Activated T-cell treated with anti-CD3 and anti-CD28 coated beads for 1 hour (primary cell): ENCODE data around the gene CNOT1.

Experiments used
- DNase-seq: peaks from one replicate; pipeline ENCODE4 v3.0.0-alpha.2; 2020; ENCODE audit warnings: low read depth

Gene CNOT1

DNA sequence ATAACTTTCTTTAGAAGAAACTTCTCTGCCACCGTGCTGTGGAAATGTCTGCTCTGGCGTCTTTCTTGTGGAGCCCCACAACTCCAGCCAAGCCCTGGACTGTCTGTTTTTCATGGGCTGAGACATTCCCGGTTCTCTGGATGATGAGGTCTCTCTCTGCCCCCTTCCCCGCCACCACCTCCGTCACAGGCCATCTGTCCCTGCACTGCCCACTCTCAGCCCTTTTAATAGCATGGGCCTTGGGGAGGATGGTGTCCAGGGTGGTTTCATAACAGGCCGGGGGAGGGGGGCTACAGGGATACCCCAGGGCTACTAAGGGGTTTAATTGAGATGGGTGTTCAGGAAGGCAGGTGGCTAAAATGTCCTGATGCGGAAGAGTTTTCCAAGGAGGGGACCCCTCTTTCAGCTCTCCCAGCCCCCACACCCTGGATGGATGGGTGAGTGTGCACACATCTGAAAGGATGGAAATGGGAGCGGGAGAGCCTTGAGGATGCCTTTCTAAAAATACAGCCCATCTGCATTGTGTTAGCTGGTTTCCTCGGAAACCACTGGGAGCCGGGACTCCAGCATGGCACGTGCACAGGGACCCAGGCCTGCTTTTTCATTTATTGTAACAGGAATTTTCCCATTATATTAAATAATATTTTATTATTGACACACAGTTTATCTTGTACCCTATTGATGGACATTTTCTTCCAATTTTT, 144.3 kb downstream of the CNOT1 start:
- DNase-seq, result no peak

- DNase-seq, result no peak
Observed at GRCh38 chr16:58481931-58482330, 147.7 kb downstream of the CNOT1 start.

GRCh38 chr16:58481226-58481869, 148.3 kb downstream of the CNOT1 start:
- DNase-seq, result no peak

DNA sequence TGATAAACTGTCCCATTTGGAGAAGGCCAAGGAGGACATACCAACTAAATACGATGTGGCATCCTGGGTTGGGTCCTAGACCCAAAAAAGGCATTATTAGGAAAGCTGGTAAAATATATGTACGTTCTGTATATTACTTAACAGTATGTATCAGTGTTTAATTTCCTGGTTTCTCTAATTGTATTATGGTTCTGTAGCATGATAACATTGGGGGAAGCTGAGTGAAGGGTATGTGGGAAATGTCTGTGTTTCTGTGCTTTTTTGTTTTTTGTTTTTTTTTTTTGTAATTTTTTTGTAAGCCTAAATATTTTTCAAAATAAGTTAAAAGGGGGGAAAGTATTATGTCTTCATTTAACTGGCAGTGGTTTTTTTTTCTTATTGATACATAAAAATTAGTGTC, 151.2 kb downstream of the CNOT1 start:
- DNase-seq, result no peak

- DNase-seq, result no peak
Observed at GRCh38 chr16:58476791-58477190, 152.8 kb downstream of the CNOT1 start.

DNA sequence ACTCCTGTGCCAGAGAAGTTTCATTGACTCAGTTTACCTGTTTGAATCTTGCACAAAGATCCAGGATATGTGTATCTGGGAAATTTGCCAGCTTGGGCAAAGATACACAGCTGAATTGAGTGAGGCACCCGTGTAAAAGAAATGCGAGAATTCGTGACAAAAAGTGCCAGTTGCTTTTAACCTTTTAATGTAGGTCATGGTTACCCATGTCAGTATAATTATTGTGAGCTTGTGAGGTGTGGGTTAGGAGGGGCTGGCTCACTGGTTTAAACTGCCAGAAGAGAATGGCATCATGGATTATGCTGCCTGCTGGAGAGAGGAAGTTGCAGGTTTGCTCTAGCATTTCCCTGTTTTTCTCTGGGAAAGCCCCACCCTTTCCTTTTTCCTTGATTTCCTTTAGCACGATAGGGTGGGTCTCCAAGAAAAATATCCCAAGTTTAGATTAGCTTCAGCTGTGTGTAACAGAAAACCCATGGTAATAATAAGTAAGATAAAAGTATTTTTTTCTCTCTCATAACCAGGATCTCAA, 154.5 kb downstream of the CNOT1 start:
- DNase-seq, result no peak

GRCh38 chr16:58474296-58474695, 155.3 kb downstream of the CNOT1 start:
- DNase-seq, result no peak

DNA sequence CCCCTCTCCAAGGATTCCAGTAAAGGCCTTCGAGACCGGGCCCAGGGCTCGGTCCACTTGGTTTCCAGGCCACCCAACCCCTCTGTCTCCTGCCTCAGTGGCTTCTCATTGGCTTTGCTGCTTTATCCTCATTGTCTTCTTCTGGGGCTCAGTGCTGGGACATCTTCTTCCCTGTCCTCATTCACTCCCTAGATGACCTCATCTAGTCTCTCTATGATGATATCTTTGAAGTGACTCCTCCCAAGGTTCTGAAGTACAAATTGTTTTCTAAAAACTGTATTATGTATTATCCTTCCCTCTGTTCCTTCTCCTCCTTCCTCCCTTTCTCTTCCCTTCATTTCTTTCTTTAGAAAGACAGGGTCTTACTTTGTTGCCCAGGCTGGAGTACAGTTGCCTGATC, 156.8 kb downstream of the CNOT1 start:
- DNase-seq, result no peak

DNA sequence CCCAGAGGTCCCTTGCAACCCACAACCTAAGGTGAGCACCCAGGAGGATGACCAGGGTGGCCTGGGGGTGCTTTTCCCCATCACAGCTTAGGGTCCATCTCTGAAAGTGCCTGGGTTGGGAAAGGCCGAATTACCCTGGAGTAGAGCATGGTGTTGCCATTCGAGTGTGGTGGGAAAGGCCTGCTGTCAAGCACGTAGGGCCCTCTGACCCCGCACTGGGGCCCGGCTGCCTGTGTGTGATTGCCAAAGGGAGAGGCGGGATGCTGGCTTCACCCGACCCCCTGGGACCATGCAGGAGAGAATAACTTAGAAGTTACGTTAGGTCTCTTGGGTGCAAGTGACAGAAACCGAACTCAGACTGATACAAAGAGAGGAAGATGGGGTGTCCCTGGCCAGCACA, 157.4 kb downstream of the CNOT1 start:
- DNase-seq, result no peak

DNA sequence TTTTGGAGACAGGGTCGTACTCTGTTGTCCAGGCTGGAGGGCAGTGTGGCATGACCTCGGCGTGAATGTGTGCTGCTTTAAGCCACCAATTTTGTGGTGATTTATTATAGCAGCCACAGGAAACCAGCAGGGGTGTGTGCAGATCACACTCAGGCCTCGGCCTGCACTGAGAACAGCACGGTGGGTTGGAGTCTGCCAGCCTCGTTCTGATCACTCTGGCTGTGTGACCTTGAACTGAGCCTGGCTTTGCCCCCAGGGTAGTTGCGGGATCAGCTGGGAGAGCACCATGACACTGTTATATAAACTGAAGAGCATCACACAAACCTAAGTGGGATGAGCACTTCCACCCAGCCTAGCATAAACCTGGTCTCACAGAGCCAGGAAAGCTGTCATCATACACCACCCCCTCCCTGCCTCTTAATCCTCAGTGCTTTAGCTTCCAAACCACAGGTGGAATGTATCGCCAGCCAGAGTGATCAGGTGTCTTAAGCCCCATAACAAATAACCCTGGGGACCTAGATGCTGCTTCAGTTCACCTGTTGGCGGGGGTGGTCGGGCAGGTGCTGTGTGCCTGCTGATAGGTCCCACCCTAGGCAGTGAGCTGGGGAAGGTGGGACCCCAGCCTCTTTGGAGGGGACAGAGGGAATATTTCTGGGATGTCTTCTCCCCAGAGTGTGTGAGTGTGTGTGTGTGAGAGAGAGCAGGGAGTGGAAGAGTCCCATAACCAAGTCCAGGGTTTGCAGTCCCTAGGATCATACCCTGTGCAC, 158.2 kb downstream of the CNOT1 start:
- DNase-seq, result no peak
